Stimulated activated CD4-positive, alpha-beta T cell treated with anti-CD3 and anti-CD28 coated beads, Interleukin-4, amount 100 ng/mL, for 24 hours (primary cell): Measurements from ENCODE around the gene PRR13.
A peak's percentile ranks its signal among the peaks of the same experiment; 100 is the strongest.
"Not testable (repeated sequence)": the region's sequence is repeated elsewhere in the genome, so short reads cannot be mapped to it uniquely, and the experiment has no call there.

Source experiments
- DNase-seq: peaks from one replicate; pipeline ENCODE4 v3.0.0-alpha.2; 2020

The PRR13 gene

DNA sequence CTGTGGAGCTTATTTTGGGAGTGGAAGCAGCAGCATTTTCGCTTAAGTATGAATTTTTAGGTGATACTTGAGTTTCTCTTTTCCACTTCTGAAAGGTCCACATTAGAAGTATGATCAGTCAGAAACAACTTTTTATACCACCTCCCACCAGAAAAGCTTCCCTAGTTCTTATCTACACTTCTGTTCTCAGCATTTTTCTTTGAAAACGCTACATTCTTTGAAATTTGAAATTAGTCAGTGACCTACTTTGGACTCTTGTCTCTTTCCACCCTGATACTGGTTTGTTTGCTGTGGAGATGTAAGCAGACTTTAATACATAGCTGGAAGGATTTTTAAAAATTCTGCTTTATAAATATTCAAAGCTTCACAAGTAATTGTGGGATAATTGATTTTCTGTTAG, 32.5 kb downstream of the PRR13 start:
- no peak for DNase-seq

DNA sequence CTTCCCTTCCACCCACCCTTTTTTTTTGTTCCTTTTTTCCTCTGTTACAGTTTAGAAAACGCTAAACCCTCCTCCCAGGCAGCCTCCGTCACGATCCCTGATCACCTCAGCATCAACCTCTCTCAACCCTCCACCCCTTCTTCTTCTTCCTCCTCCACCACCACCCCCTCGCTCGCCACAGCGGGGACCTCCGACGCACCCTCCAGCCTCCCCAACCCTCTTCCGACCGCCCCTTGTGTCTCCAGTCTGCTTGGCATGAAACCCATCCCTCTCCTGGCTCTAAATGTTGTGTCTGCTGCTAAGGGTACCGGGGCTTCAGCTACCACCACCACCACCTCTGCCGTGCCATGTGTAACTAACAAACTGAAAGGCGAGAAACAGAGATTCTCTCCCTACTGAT, 33.3 kb downstream of the PRR13 start:
- no peak for DNase-seq

DNA sequence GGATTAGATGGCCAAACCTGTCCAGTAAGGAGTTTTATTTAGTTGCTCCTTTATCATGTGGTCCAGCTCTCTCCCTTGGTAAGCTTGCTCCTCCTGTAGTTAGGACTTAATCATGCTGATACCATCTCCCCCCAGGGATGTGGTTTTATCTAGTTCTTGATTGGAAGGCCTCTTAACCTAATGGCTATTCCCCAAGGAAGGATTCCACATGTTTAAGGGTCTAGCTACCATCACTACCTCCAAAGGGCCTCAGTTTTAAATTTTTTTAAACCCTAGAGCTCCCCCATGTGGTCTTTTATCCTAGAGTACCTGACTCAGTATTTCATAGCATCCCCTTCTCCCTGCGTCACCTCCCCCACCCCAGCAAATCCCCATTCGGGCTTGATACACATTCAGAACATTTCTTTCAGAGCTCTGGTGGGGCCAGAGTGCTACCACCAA, 35.3 kb downstream of the PRR13 start:
- DNase-seq: no peak

DNA sequence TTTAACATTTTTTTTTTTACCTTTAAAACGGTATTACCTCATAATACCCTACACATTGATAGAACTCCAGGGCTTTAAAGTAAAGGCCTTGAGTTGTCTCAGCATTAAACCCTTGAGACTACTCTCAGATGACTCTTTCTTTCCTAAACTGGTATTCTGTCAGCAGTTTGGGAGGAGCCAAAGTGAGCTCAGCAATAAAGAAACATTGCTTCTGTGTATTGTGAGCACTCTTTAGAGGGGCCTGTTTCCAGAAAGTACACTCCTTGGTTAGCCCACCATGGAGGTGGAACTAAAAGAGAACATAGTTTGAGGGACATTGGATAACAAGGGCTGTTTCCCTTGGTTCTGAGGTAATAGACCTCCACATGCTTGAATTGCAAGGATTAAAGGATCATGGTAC, 37.3 kb downstream of the PRR13 start:
- no peak for DNase-seq

DNA sequence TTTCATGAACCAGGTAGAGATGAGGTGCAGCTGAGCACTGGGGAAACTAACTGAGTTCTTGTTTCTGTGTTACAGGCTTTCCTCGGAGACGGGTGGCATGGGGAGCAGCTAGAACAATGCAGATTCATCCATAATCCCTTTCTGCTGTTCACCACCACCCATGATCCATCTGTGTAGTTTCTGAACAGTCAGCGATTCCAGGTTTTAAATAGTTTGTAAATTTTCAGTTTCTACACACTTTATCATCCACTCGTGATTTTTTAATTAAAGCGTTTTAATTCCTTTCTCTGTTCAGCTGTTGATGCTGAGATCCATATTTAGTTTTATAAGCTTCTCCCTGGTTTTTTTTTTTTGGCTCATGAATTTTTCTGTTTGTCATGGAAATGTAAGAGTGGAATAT, 37.8 kb downstream of the PRR13 start:
- no peak for DNase-seq

DNA sequence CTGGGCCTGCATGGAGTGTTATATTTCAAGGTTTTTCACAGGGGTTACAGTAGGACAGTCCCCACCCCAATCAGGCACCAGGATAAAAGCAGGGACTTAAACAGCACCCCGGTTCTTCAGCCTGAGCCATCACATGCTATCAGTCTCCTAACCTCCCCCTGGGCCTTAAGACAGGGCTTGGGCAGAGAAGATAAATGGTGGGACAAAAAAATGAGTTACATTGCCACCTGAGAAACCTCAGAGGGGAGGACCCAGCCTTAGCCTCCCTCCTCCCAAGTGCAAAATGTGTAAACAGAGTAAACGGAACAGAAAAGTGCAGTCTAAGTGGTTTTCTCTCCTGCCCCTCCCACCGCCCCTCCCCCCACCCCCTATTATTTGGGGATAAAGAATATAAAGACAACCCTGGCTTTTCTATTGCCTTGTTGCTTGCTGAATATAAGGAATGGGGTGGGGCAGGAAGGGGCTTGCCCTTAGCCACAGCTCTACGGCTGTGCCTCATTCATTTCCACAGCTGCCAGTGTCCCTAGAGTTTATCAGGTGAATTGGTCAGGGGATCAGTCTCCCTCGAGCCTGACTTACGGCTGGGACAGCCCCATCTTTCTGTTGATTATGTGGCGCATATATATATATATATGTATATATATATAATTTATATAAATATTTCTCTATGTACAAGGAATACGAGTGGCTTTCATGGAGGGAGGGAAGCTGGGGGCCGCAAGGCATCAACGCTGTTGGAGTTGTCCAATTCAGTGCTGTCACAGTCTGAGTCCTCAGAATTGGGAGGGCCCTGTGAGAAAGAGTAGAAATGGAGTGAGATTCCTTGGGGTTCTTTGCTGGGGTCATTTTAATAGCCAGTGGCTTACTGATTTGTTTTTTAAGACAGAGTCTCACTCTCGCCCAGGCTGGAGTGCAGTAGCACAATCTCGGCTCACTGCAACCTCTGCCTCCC, 39.2 kb downstream of the PRR13 start:
- DNase-seq: no peak

DNA sequence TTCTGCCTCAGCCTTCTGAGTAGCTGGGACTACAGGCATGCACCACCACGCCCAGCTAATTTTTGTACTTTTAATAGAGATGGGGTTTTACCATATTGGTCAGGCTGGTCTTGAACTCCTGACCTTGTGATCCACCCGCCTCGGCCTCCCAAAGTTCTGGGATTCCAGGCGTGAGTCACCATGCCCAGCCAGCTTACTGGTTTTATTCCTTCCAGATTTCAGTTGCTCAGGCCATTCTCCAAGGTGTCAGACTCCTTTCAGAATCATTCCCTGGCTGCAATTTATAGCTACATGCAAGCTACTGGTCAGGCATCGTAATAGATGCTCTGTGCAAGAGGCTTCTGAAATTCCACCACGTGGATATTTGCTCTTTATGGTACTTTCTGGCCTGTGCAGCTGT, 39.9 kb downstream of the PRR13 start:
- DNase-seq: not testable (repeated sequence)

DNA sequence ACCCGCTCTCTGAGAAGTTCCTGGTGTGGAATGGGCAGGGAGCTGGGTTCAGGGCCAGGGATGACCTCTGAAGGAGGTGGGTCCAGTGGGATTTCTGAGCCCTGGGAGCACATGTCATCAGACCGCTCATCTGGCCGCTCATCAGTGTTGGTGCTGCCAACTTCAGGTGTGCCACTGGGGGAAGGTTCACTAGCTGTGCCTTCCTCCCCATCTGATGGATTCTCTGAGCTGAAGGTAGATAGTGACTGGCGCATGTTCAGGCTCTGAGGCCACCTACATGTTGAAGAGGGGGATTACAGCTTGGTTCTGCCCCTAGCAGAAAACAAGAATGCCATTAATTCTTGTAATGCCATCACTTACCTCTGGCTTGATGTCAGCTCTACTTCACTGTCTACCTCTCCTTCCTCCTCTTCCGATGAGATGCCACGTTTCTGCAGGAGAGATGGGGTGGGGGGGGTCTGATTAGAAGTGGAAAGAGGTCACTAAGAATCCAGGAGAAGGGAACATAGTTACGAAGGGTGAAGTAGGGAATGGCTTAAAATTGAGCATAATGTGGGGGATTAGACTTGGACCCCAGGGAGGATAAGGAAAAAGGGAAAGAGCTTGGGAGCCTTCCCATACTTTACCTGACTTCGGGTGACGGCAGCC, 40.5 kb downstream of the PRR13 start:
- no peak for DNase-seq

DNA sequence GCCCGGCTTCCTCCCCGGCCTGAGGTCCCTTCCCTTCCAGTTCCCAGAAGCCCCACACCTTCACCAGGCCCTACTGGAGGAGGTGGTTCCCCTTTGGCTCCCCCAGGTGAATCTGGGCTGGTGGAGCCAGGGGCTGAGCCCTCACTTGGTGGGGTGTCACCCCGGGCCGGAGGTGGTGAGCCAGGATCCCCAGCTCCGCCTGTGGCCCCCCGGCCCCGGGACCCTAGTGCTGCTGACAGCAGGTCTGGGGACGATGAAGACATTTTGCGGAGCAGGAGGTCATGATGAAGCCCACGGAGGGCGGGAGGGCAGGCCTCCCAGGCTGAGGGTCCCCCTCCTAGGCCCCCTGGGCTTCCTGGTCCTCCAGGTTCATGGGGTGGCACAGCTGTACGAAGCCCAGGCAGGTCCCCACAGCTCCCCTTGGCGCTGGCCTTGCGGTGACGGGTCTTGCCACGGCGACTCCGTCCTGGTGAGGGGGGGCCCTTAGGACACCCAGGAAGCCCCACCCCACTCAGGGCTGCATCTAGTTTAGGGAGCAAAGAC, 41.2 kb downstream of the PRR13 start:
- no peak for DNase-seq

DNA sequence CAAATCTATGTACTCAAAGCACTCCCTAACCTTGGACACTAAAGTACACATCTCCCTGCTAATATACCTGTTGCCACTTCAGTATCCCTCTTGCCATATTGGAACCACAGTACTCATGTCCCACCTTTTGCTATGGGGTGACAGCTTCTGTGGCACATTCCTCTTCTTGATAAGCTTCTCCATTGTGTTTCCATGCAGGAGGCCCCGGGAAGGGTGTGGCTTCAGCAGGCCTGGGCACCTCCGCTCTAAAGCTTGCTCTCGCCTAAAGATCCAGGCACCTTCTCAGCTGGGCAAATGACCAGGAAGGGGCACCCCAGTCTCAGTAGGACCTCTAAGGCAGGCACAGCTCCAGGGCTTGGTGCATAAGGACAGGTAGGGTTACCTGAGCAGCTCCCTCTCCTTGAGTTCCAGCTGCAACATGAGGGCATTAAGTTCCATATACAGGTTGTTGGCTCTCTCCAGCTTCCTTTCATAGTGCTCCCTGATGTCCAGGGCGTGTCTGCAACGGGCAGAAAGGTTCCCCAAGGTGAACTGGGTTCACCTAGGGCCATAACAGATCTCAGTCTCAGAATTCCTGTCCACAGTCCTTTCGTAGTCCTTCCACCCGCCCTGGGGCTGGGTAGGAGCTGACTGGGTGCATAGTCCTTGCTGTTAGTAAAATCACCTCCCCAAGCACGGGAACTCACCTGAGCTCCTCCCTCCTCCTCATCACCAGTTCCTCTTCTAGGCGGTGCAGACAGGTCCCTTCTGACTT, 41.9 kb downstream of the PRR13 start:
- no peak for DNase-seq

DNA sequence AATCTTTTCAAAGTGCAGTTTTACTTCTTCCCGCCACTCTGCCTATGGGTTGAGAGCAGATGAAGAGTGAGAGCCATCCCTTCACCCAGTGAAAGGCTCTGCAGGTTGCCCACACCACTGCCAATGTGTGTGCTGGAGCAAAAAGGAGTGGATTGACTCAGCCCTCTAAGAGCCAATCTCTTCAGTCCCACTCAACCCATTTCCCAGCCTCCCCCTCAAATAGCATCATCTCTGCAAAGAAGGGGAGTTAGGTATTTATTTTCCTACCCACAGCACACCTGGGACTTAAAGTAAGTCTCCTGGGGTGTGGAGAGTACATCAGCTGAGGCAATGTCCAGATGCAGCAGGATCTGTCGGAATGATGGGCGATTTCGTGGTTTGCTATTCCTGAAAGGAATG, 42.4 kb downstream of the PRR13 start:
- no peak for DNase-seq

DNA sequence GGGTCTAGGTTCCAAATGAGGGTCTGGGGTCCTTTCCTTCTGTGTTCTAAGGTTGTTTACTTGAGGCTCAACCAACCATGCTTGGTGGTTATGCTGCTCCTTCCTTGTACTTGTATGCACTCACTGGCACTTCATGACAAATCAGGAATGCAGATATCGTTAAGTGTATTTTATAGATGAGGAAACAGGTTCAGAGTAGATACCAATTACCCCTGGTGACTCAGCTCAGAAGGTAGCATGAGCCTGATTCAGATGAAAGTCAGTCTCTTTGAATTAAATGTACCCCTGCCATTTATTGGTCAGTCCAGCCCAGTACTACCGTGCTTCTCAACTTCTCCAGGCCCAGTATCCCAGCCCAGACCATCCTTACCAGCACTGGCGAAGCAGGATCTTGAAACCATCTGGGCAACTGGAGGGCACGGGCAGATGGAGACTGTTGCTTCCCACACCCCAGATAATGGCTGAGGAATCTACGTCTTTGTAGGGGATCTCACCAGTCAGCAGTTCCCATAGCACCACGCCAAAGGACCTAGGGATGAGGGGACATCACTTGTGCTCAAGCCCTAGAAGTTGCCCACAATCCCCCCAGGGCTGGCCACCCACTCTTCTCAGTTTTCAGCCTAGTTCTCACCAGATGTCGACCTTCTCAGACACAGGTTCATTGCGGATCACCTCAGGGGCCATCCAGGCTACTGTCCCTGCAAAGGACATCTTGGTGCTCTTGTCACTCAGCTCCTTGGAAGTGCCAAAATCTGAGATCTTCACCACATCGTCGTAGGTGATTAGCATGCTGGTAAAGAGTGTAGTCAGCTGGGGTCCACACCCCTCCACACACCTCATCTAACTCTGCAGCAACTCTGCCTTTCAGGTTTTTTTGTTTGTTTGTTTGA, 43.4 kb downstream of the PRR13 start:
- DNase-seq: no peak

DNA sequence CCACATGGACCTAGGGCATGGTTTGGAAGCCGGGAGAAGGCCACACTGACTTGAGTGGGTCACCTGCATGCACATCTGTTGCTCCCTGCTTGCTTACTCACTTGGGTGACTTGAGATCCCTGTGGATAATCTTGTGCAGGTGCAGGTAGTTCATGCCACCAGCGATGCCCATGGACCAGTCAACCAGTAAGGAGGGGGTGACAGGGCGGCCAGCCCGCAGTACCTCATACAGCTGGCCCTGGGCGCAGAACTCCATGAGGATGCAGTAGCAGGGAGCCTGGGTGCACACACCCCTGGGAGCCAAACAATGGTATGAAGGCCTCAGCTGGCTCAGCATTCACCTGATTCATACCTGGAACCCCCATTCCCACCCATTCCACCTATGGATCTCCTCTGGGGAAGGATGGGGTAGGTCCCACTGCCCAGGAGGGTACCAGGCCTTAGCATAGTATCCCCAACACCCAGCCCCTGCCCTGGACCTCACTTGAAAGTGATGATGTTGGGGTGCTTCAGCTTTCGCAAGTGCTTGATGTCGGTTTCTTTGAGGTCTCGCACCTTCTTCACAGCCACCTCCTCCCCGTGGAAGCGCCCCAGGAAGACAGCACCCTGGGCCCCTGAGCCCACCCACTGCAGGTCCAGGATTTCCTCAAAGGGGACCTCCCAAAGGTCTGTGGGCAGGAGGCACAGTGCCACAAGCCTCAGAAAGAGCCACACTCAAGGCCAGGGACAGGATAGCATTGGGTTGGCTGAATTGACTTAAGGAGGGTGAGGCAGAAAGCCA, 44.6 kb downstream of the PRR13 start:
- DNase-seq: no peak

DNA sequence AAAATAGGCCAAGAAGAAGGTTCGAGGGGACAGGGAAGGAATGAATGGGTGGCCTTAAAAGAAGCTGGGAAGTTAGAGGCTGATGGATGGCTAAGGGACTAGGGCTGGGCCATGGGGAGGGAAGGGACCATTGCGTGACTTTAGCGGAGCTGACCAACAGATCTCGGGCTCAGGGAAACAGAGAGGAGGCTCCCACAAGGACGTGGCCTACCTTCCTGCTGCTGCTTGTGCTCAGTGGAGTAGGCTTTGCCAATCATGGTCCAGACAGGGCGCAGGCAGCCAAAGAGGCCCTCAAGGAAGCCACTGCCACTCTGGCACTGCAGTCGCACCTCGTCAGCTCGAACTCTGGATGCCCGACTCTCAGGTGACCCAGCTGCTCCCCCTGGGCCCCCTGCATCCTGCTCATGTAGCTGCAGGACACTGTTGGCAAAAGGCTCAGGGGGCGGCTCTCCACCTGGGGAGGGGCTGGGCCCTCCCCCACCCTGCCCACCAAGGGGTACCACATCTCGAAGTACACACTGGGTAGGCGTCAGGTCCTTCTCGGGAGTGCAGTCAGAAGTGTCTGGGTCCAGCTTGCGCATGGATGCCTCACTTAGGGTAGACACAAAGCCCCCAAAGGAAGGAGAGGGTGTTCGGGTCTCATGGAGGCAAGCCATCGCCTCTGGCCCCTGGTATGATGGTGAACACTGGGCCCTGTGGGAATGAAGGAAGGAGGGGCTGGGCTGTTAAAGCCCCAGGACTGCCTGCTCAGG, 45.4 kb downstream of the PRR13 start:
- no peak for DNase-seq

DNA sequence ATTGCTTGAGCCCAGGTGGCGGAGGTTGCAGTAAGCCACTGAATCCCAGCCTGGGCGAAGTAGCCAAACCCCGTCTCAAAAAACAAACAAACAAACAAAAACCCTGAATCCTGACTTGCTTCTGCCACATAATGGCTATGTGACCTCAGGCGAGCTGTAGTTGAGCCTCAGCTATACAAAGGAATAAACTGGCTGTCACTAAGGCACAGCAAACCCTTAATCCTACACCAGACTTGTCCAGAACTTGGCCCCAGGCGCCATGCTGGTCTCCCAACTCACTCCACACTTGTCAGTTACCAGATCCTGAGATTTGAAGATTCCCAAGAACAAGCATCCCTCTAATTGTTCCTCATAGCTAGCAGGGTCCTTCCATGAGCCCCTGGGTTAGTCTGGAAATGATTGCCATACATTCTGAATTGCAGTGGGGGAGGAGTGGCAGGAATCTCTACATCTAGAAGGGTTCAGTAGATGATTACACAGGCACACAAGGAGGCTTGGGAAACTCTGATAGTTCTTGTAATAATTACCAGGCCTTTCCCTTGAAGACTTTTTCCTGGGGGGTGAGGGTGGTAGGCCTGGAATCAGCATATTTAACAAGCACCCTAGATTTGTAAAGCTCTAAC, 47.8 kb downstream of the PRR13 start:
- no peak for DNase-seq

DNA sequence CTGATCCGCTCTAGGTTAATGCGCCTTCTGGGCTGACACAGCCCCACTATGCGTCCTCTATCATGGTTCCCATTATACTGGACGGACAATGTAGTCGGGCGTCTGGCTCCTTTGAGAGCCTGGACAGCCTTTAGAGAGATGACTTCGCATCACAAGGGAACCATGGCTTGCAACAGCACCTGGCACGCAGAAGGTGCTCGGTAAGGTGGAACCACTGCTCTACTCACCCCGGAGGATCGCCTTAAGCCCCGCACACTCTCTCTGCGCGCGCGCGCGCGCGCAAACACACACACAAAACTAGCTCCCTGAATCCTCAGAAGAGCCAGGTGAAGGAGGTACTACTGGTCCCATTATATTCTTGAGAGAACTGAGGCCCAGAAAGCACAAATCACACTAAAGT, 50.7 kb downstream of the PRR13 start:
- DNase-seq: no peak

DNA sequence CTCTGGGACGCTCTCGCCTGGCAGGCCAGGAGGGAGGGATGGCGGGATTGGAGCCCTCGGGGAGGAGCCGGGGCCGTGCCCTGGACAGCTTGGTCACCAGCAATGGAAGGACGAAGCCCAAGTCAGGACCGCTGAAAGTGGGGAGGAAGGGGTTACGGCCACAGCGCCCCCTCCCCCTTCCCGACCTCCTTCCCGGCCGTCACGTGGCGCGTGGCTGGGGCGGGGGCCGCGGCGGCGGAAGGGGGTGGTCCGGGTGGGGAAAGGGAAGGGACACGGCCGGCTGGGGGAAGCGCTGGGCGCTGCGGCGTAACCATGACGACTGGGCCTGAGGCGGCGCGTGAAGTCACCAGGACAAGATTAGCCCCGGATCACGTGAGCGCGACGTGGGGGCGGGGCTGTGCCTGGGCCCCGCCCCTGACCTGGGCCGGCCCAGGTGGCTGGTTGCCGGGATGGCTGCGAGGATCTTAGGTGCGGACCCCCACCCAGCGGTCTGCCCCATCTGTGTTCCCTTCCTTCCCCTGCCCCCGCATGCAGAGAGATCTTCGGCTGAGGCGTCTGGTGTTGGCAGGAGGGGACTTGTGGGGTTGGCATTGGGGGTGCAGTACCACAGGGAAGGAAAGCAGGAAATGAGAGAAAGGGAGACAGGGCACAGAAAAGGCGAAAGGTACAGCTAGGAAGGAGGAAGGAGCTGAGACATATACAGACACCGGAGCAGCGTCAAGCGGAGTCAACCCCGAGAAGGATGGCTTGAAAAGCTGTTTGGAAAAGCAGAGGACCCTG, 51.5 kb downstream of the PRR13 start:
- peak; percentile 86 for DNase-seq

DNA sequence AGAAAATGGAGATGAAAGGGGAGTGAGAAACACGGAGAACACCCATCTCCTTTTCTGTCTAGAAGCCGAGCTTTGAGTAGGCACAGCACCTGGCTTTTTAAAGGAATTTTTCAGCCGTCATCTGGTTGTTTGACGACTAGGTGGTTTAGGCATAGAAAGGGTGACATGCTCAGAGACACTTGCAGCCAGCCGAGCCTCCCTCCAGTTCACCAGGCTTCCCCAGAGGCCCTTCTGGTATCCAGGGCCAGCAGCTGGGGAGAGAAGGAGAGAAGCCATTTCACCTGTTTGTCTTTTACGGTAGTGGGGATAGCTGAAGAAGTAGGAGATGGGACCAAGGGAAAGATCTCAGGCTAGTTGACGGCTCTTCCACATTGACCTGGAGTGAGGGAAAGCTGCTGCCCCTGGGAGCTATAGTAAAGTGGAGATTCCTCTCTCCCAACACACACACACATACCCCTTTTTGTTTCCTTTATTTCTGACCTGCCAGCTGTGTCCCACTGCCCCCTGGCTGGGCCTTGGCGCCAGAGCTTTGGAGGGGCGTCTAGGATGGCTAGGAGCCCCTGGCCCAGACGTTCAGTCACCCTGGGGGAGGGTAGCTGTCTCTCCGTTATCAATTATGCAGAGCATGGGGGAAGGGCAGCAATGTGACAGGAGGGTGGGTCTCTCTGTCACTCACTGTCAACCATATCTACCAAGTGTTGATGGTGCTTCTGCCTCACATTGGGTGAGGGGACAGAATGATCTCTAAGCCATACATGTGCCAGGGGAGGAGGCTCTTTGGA, 52.3 kb downstream of the PRR13 start:
- no peak for DNase-seq
